PC-3 (cell line): ENCODE data around the gene OR1J2. TPM values are rescaled to one million over a fixed set of nuclear protein-coding genes. Genes with fewer than 3 reads are reported as not detected.

Experiments
- ATAC-seq: fragments of 200-7000 bp; cut with Tn5 transposase; 2 replicates; pipeline ENCODE4 v1.9.1; 2020; ENCODE audit warnings: mild to moderate bottlenecking, moderate library complexity
- BruUV-seq: library from RNA; stranded (reverse); fragments of 400-500 nt; replicated peaks from 2 replicates; lab custom pipeline; 2021; lab: Mats Ljungman, UMichigan
- CTCF ChIA-PET: fragments of 300-600 bp; sonication (Branson Sonifier 250); formaldehyde crosslinking; loops from one replicate; lab custom pipeline; 2022; ENCODE audit warnings: antibody characterized with exemption; lab: Charles Lee
- POLR2A ChIA-PET: fragments of 300-600 bp; sonication (Branson Sonifier 250); formaldehyde crosslinking; loops from one replicate; lab custom pipeline; 2022; ENCODE audit warnings: antibody characterized with exemption; ENCODE audit not compliant: unreplicated experiment; lab: Charles Lee
- DNase-seq: peaks from one replicate; pipeline ENCODE4 v3.0.0-alpha.2; 2015
- H2AFZ ChIP-seq: fragments of 300-600 bp; sonication (generic); 2 replicates; pipeline ENCODE4 v1.6.0; 2016; ENCODE audit warnings: antibody characterized with exemption, low read length
- H3F3A ChIP-seq: fragments of 300-600 bp; sonication (generic); one replicate; pipeline ENCODE4 v1.6.0; 2017; ENCODE audit warnings: antibody characterized with exemption, low read length, control low read depth, mild to moderate bottlenecking; ENCODE audit not compliant: unreplicated experiment
- H3K27ac ChIP-seq: fragments of 300-600 bp; sonication (generic); 2 replicates; pipeline ENCODE4 v1.5.1; 2016; ENCODE audit warnings: mild to moderate bottlenecking, low read length
- H3K27me3 ChIP-seq: fragments of 300-600 bp; sonication (generic); 2 replicates; pipeline ENCODE4 v1.6.1; 2016; ENCODE audit warnings: low read length, mixed read lengths
- H3K36me3 ChIP-seq: fragments of 300-600 bp; sonication (generic); 2 replicates; pipeline ENCODE4 v1.6.1; 2016; ENCODE audit warnings: low read depth, mixed run types, low read length, mixed read lengths
- H3K4me1 ChIP-seq: fragments of 300-600 bp; sonication (generic); 2 replicates; pipeline ENCODE4 v1.5.1; 2016; ENCODE audit warnings: low read length; ENCODE audit not compliant: insufficient read depth
- H3K4me2 ChIP-seq: fragments of 300-600 bp; sonication (generic); 2 replicates; pipeline ENCODE4 v1.6.0; 2016; ENCODE audit warnings: low read length
- H3K4me3 ChIP-seq: fragments of 300-600 bp; sonication (generic); 2 replicates; pipeline ENCODE4 v1.5.1; 2016; ENCODE audit warnings: mild to moderate bottlenecking, low read length, mixed read lengths
- H3K79me2 ChIP-seq: fragments of 300-600 bp; sonication (generic); 2 replicates; pipeline ENCODE4 v1.6.1; 2017; ENCODE audit warnings: low read length, mixed read lengths
- H3K9ac ChIP-seq: fragments of 300-600 bp; sonication (generic); 2 replicates; pipeline ENCODE4 v1.6.0; 2016; ENCODE audit warnings: mild to moderate bottlenecking, low read length
- H3K9me2 ChIP-seq: fragments of 300-600 bp; sonication (generic); replicated peaks from 2 replicates; pipeline ENCODE4 v1.6.1; 2016; ENCODE audit warnings: mixed run types, low read length, mixed read lengths
- H3K9me3 ChIP-seq: fragments of 300-600 bp; sonication (generic); 2 replicates; pipeline ENCODE4 v1.6.1; 2016; ENCODE audit warnings: low read length, mixed read lengths
- H4K20me1 ChIP-seq: fragments of 300-600 bp; sonication (generic); 2 replicates; pipeline ENCODE4 v1.6.1; 2016; ENCODE audit warnings: low read length, mixed read lengths
- EZH2 ChIP-seq: fragments of 300-600 bp; sonication (generic); IDR thresholded peaks from one replicate; pipeline ENCODE4 v1.6.1; 2017; ENCODE audit warnings: antibody characterized with exemption, mild to moderate bottlenecking, low read length; ENCODE audit not compliant: unreplicated experiment
- EZH2phosphoT487 ChIP-seq: fragments of 300-600 bp; sonication (generic); IDR thresholded peaks from 2 replicates; pipeline ENCODE4 v1.6.1; 2018; ENCODE audit warnings: mild to moderate bottlenecking, antibody characterized with exemption, low read length, borderline replicate concordance
- intact Hi-C: fragments of 100-400 bp; cut with micrococcal nuclease; formaldehyde crosslinking; loops from 2 replicates; pipeline ENCODE4 v1.9.0; 2023
- total RNA-seq: library from RNA; depleted of rRNA; stranded (reverse); fragments of >200 nt; gene quantifications from 2 replicates; pipeline ENCODE4 v1.2.3, GENCODE V29; 2014; rRNA removed
- TF ChIP-seq, protein P1 (sequence below): fragments of 300-600 bp; sonication (generic); conservative IDR thresholded peaks from 2 replicates; pipeline ENCODE4 v1.5.1; 2017; ENCODE audit warnings: antibody characterized with exemption, low read depth, mild to moderate bottlenecking, low read length

Gene OR1J2
- total RNA-seq, 1 experiment from 2014 or later = not detected

DNA sequence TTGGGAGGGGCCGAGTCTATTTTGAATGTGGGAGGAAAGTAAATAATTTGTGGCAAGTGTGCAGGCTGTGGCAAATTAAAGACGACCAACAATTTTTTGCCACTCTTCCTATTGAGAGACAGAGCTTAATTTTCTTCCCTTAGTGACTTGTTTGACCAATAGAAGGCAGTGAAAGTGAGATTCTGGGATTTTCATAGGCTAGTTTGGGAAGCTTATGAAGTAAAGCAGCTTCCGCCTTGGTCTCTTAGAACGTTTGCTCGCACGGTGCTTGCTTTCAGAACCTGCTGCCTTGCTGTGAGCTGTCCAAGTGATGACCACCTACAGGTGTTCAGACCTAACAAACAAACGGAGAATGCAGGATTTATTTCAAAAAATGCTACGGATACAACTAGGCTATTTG, 35.6 kb downstream of the OR1J2 start:
- ChIA-PET POLR2A (no interaction called here), CTCF (no interaction called here)
- Histone ChIP-seq H3K4me2 (no peak overlapping the region), H3K27me3 (peaks cover 32% of the 10 kb centered on the region), H3K9me2 (no peaks in the 10 kb centered on the region), H3K9me3 (no peaks in the 10 kb centered on the region), H3K4me3 (no peak overlapping the region), H3K9ac (no peak overlapping the region), H2AFZ (no peak overlapping the region), H3K4me1 (no peaks in the 10 kb centered on the region), H3K36me3 (no peaks in the 10 kb centered on the region), H3K27ac (no peak overlapping the region), H3F3A (no peaks in the 10 kb centered on the region), H4K20me1 (no peaks in the 10 kb centered on the region), H3K79me2 (no peaks in the 10 kb centered on the region)
- ATAC-seq (no peak), DNase-seq (no peak)
- BruUV-seq = no TSS peak
- TF ChIP-seq EZH2 (no peak), EZH2phosphoT487 (no peak)
- TF ChIP-seq, protein P1, sequence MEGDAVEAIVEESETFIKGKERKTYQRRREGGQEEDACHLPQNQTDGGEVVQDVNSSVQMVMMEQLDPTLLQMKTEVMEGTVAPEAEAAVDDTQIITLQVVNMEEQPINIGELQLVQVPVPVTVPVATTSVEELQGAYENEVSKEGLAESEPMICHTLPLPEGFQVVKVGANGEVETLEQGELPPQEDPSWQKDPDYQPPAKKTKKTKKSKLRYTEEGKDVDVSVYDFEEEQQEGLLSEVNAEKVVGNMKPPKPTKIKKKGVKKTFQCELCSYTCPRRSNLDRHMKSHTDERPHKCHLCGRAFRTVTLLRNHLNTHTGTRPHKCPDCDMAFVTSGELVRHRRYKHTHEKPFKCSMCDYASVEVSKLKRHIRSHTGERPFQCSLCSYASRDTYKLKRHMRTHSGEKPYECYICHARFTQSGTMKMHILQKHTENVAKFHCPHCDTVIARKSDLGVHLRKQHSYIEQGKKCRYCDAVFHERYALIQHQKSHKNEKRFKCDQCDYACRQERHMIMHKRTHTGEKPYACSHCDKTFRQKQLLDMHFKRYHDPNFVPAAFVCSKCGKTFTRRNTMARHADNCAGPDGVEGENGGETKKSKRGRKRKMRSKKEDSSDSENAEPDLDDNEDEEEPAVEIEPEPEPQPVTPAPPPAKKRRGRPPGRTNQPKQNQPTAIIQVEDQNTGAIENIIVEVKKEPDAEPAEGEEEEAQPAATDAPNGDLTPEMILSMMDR = no peak
- intact Hi-C loops = no loop called here

DNA sequence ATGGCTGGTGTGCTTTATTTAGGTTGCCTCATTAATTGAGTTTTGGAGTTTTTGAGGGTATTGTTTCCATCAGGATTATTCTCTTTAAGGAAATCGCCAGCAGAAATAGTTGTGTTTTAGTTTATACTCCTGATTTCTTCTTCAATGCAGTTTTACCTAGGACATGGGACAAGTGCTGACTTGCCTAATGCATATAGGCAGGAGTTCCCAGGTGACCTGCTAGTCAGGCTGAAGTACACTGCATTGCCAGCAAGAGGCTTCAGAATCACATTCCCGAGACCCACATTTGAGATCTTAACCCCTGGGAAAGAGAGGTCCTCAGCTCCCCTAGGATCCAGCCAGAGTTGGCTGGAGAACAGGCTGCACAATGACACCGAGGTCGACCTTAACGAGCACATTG, 40.8 kb downstream of the OR1J2 start:
- Histone ChIP-seq H3K9ac (no peak overlapping the region), H3K36me3 (no peaks in the 10 kb centered on the region), H3K4me2 (no peak overlapping the region), H3K9me3 (no peaks in the 10 kb centered on the region), H3K9me2 (no peaks in the 10 kb centered on the region), H3F3A (no peaks in the 10 kb centered on the region), H3K27ac (no peak overlapping the region), H3K79me2 (no peaks in the 10 kb centered on the region), H3K4me3 (no peak overlapping the region), H4K20me1 (no peaks in the 10 kb centered on the region), H3K4me1 (no peaks in the 10 kb centered on the region), H3K27me3 (peaks cover 24% of the 10 kb centered on the region; the same call in 1 of the 2 replicates), H2AFZ (no peak overlapping the region)
- CTCF ChIA-PET = no interaction called here
- intact Hi-C loops = no loop called here
- POLR2A ChIA-PET = no interaction called here
- ATAC-seq (no peak), DNase-seq (no peak)
- no TSS peak for BruUV-seq
- TF ChIP-seq, protein P1 = no peak
- TF ChIP-seq EZH2phosphoT487 = no peak
- TF ChIP-seq EZH2 = no peak

DNA sequence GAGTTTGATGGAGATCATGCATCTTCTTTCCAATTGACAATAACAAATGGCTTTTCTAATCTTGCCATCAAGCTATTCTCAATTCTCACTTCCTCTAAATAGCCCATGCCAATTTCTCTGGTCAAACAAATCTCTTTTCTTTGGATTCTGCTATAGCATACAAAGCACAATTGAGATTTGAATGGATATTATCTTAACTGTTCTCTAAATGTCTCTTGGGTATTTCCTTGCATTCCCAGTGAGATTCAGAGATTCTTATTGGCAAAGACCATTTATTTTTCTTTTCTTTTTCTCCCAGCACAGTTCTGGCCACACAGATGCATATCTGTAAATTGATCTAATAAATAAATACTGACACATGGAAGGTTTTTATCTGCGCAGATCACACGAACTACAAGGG, 42.2 kb downstream of the OR1J2 start, which contains the start of gene OR1N2:
TSS of gene OR1N2 (plus strand) at position 301 of the 400 bp plus-strand sequence. CDS start 100 bp downstream, outside the sequence.
- H3K4me3 ChIP-seq = no peak within 1 kb of the TSS
- no TSS peak for BruUV-seq
- DNase-seq = no peak
- H3F3A ChIP-seq = no peaks in the 10 kb centered on the region
- no peaks in the 10 kb centered on the region for H3K4me1 ChIP-seq
- H3K79me2 ChIP-seq = no peaks in the 10 kb centered on the region
- peaks cover 22% of the 10 kb centered on the region; the same call in 1 of the 2 replicates for H3K27me3 ChIP-seq
- no peaks in the 10 kb centered on the region for H3K36me3 ChIP-seq
- ChIA-PET CTCF (no interaction called here), POLR2A (no interaction called here)
- H3K9ac ChIP-seq = no peak within 1 kb of the TSS
- TF ChIP-seq, protein P1 = no peak
- TF ChIP-seq EZH2 = no peak
- no peak for TF ChIP-seq EZH2phosphoT487
- no peaks in the 10 kb centered on the region for H4K20me1 ChIP-seq
- ATAC-seq = no peak
- H3K27ac ChIP-seq = no peak within 1 kb of the TSS
- no peak within 1 kb of the TSS for H3K4me2 ChIP-seq
- intact Hi-C loops = no loop called here
- no peaks in the 10 kb centered on the region for H3K9me3 ChIP-seq
- H2AFZ ChIP-seq = no peak within 1 kb of the TSS
- no peaks in the 10 kb centered on the region for H3K9me2 ChIP-seq

Other genes starting within 250 kb of the OR1J2 start
- gene RBM18, start 246.0 kb upstream of the OR1J2 start, total RNA-seq = 5.1 and 8.3 TPM in 2 replicates
- gene MRRF, start 245.9 kb upstream of the OR1J2 start, total RNA-seq = 27.0 and 30.2 TPM in 2 replicates
- gene PTGS1, start 139.8 kb upstream of the OR1J2 start, total RNA-seq = 0.44 and 0.86 TPM in 2 replicates
- gene OR1J1, start 32.9 kb upstream of the OR1J2 start, total RNA-seq = not detected in 2 replicates
- gene OR1J4, start 8.3 kb downstream of the OR1J2 start, total RNA-seq = not detected in 2 replicates
- gene OR1N1, start 16.5 kb downstream of the OR1J2 start, total RNA-seq = not detected in 2 replicates
- not detected in 2 replicates for gene OR1N2, start 42.3 kb downstream of the OR1J2 start, total RNA-seq
- gene OR1L8, start 72.6 kb downstream of the OR1J2 start, total RNA-seq = not detected in 2 replicates
- not detected in 2 replicates for gene OR1Q1, start 103.9 kb downstream of the OR1J2 start, total RNA-seq
- not detected in 2 replicates for gene OR1B1, start 146.8 kb downstream of the OR1J2 start, total RNA-seq
- not detected in 2 replicates for gene OR1L1, start 150.9 kb downstream of the OR1J2 start, total RNA-seq
- not detected in 2 replicates for gene OR1L3, start 164.3 kb downstream of the OR1J2 start, total RNA-seq
- not detected in 2 replicates for gene OR1L4, start 213.2 kb downstream of the OR1J2 start, total RNA-seq
- gene OR1L6, start 231.5 kb downstream of the OR1J2 start, total RNA-seq = not detected in 2 replicates